ENCODE data around the gene CAPN9.
"Not testable (repeated sequence)": the region's sequence is repeated elsewhere in the genome, so short reads cannot be mapped to it uniquely, and the experiment has no call there.

The CAPN9 gene

DNA sequence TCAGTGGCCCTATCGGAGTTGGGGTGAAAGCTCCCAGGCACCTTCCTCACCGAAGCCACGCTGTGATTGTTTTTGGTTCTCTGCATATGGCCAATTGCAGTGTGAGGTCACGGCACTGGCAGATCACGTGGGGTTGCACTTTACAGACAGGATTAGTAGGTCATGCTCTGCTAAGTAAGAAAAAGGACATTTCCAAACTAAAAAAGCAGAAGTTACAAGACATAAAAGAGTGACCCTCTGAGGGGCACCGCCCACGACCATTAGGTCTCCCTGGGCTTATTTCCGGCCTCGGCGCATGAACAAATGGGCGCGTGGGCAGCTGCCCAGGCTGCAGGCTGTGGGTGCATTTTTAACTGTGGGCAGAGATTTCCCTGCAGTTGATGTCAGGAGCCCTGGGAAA is 2.0 kb downstream of the CAPN9 start:
- DNase-seq: no peak

DNA sequence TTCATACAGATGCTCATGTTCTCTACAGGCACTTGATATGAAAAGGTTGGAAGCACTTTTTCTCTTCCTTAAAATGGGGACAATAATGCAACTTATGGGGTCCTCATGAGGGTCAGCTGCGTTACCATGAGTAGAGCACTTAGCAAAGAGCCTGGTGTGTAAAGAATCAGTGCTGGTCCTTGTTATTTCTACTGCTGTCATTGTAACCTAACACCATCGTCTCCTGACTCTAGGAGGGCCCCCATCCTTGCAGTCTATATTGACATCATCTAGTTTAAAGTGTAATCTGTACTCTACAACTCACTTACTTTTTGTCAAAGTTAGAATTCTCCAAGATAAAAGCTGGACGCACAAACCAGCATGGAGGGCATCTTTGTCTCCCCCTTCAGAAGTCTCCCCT is 2.4 kb downstream of the CAPN9 start:
- DNase-seq: no peak

DNA sequence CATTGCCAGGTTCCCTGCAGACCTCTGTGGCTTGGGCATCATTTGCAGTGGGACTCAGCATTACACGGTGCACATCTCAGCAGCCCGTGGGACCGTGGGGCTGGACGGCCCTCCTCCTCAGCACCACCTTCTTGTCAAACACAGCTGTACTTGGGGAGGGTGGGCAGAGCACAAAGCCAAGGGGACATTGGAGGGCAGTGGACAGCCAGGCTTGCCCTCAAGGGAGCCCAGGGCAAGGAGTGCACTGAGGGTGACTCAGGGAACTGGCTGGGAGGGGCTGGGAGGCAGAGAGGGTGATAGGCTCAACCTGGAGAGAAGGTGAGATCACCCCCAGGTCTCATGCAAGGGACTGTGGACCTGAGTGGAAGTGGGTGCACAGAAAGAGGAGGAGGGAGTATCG is 3.4 kb downstream of the CAPN9 start:
- DNase-seq: no peak

DNA sequence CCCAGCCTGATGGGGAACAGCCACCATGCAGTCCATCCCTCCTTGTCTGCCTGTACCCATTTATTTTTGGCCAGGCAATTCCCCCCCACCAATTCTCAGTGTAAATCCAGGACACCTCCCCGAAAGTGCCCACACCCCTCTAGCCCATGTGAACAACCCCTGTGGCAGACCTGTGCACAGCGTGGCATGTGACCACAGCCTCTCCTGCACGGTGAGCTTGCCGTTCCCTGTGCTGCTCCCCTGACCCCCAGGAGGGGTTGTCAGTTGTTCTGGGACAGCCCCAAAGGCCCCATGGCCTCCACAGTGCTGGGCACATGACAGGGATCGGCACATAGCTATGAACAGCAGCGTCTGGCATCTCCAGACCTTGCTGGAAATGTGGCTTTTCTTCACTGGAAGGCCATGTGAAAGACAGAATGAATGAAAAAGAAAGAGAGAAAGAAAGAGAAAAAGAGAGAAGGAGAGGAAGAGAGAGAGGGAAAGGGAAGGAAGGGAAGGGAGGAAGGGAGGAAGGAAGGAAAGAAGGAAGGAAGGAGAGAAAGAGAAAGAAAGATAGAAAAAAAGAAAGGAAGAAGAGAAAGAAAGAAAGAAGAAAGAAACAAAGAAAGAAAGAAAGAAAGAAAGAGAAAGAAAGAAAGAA is 3.9 kb downstream of the CAPN9 start:
- no peak for DNase-seq

DNA sequence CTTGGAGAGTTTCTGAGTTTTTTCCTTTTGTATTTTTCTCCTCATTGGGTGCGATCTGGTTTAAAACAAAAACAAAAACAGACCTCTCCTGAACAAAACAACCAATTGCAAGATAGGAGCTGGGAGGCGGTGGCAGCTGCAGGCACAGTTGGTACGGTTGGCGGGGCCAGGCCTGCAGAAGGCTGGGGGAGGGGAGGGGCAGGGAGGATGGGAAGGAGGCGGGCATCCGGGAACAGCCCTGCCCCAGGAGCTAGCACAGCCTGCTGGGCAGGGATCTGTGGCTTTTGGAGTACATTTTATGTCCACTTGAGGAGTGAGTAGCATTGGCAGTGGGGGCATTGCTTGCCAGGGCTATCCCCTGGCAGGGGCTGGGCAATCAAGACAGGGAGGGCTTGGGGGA is 5.2 kb downstream of the CAPN9 start:
- peak; percentile 47 for DNase-seq

DNA sequence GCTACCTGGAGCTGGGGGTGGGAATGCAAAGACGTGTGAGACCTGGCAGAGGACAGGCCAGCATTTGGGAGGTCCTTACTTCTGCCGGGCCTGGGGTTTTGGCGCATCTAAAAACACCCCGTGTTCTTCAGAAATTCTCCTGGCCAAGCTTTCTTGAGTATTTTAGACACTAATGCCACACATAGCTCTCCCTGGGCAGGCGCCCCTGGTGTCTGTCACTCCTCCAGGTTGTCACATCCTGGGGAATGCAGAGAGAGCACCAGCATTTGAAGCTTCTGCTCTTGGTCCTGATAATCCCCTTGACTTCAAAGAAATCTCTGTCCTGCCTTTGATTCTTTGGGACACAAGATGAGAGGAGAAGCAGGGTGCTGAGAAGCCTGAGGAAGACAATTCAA is 6.0 kb downstream of the CAPN9 start:
- DNase-seq: no peak

DNA sequence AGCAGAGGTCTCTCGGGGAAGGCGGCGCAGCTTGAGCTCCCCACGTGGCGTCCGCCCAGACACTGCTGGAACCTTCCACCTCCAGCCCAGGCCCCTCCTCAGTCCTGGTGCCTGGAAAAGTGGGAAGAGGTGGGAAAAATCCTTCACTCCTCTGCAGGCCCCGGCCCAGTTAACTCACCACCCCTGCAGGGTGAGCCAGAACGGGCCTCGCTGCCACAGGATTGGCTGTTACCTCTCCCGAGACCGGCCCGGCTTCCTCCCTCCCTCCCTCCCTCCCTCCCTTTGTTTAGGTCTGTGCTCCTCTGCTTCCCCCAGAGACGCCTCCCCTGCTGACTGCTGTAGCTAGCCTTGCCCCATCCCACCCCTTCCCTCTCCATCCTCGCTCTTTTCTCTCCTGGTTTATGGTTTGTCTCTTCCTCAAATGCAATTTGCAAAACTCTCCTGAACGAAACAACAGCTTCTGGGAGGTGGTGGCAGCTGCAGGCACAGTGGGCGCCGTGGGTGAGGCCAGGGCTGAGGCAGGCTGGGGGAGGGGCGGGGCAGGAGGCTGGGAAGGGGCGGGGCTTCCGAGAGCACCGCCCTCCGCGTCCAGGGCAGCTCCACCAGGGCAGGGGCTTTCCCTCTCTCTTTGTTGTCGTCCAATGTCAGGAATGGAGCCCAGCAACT is 6.5 kb downstream of the CAPN9 start:
- DNase-seq: peak; percentile 78

DNA sequence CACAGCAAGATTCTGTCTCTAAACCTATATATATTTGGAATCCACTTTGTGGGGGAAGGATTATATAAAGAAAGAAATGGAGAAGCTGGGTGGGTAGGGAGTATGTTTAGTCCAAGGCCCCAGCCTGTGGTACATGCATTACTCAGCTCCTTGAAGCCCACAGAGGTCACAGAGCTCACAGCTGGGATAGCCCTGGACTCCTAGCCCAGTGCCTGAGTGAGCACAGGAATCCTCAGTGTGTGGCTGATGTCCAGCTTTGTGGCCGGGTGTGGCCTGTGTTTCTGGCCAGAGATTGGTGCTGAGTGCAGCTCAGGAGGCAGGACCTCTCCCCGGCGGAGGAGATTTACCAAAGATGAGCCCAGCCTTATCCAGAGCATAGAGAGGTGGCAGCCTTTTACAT is 7.6 kb downstream of the CAPN9 start:
- no peak for DNase-seq

DNA sequence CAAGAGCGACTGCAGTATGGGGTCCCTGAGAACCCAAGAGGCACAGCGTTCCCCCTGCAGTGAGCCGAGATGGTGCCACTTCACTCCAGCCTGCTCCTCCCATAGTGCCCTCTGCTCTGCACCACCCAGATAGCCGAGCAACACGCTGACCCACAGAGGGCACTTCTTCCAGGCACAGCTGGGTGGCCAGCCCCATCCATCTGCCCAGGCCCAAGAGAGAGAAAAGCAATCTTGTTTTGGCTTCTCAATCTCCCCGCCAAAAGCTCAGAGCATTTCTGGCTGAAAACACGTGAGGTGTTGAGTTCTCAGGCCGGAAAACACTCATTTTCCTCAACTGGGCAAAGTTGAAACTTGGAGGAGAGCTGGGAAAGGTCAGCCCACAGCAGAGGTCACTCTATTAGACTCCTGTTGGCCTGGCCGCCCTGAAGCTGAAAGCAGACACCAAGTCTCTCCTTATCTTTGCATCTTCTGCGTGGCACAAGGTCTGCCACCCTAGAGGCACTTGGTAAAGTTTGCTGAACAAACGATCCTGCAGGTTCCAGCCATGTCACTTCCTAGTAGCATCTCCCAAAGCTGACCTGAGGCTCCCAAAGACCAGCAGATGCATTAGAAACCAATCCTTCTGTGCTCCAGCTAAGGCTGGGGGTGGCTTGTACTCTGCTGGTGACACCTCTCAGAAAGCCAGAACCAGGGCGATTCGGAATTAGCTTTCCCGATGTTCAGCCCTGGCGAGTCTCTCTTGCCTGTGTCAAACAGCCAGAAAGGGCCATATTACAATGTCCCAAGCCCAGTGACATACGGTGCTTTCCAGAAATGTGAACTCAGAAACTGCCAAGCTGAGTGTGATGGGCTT is 10.9 kb downstream of the CAPN9 start:
- no peak for DNase-seq

DNA sequence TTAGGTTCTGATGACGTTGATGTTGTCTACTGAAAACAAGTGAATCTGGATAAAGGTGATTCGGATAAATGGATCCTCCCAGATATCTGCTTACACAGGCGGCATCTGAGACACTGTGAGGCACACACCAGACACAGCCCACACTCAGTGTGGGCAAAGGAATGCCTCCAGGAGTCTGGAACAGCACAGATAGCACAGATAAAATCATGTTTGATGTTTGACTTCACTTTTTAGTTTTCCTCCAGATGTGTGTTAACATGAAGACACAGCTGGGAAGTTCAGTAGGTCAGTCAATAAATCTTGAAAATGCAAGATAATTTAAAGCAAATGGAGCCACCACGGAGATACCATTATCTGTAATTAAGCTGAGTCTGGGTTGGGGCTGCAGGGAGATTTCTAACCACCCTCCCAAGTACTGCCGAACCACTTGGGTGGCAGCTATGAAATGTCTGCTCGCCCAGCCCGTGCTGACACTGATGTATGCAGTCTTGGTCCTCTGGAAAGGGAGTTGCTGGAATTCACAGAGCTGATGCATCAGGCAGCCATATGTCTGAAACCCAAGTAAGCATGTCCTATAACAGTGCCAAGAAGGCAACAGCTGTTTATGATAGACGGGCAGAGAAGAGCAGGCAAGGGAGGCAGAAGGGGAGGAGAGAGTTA is 11.7 kb downstream of the CAPN9 start:
- no peak for DNase-seq

DNA sequence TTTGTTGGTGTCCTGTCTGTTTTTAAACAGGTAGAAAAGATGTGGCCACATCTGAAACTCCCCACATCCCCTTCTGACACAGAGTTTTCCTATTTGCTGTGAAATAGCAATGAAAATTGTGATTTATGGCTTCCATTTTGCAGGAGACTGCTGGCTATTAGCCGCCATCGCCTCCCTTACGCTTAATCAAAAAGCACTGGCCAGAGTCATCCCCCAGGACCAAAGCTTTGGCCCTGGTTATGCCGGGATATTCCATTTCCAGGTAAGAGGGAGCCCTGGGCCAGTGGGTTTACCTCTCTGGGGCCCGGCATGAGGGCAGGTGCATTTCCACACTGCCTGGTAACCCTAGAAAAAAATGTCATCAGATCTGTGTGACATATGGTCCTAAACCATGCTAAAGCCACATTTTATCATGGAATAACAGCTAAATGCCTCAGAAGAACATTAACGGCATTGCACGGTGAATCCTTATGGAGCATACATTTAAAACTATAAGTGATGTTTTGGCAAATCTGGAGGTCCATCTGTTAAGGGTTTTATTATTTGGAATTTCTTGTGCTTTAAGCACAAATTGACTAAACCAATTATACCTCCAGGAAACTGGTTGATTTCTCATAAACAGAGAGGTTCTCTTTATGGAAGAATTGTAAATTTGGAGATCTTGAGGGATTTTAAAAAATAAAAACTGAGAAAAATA is 12.3 kb downstream of the CAPN9 start:
- no peak for DNase-seq

DNA sequence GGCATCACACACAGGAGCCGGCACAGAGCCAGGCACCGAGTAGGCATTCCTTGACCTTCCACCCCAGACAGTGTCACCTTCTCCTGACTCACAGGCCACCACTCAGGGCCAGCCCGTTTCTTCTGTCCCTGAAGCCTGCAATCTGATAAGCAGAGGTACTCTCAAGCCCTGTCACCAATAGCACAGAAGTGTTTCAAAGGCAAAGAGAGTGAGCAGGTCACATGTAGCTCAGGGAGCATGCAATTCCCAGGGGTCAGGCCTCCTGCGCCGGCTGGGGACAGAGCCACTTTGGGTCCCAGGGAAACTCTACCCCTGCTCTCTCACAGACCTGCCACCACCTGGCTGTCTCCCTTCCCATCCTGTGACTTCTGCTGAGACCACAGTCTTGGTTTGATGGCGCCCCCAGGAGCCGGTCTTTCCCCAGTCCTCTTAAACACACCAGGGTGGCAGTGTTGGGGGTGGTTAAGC is 13.2 kb downstream of the CAPN9 start:
- no peak for DNase-seq

DNA sequence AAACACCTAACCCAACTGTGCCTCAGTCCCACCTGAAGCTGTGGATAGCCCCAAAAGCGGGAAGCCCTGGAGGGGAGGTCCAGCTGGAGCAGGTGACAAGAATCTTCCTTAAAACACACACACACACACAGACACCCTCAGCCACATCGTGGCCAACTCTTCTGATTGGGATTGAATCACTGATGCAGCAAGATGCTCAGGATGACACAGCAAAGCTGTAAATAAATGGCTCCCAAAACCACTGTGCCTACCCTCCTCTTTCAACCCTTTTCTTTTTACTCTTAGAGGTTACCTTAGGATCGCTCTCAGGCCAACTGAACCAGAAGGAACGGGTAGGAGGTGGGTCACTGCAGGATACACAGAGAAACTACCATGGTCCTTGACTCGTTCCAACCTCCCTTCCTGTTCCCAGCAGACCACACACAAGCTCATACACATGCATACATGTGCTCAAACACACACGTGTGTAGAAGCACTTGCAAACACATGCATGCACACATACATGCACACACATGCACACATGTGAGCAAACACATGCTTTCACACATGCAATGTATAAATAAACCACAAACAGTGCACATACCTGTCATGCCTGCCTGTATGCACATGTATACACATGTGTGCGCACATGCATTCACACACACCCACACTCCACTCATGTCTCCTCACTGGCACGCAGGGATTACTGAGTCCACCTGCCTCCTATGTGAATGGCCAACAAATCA is 14.4 kb downstream of the CAPN9 start:
- DNase-seq: no peak

DNA sequence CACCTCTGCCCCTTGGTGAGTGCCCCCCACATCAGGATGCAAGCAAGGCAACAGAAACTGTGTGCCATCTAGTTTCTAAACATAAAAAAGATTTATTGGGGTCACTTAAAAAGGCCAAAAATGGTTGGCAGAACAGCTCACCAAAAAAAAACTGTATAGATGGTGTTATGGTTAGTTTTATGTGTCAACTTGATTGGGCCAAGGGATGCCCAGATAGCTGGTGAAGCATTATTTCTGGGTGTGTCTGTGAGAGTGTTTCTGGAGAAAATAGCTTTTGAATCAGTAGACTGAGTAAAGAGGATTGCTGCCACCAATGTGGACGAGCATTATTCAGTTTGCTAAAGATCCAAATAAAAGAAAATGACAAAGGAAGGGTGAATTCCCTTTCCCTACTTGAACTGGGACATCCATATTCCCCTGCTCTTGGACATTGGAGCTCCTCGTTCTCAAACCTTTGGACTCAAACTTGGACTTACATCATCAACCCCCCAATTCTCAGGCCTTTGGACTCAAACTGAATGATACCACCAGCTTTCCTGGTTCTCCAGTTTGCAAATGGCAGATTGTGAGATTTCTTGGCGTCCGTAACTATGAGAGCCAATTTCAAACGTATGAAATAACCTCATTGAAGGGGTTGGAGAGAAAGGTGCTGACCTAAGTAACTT is 16.9 kb downstream of the CAPN9 start:
- no peak for DNase-seq

DNA sequence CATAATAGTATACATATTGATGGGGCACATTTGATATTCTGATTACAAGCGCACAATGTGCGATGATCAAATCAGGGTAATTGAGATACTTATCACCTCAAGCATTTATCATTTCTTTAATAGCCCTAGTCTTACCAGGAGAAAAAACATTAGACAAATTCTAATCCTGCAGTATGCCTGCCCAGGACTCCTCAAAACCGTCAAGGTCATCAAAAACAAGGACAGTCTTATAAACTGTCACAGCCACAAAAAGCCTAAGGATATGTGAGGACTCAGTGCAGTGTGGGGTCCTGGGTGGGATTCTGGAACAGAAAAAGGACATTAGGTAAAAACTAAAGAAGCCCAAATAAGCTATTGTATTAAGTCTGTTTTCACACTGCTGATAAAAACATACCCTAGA is 19.1 kb downstream of the CAPN9 start:
- DNase-seq: no peak

DNA sequence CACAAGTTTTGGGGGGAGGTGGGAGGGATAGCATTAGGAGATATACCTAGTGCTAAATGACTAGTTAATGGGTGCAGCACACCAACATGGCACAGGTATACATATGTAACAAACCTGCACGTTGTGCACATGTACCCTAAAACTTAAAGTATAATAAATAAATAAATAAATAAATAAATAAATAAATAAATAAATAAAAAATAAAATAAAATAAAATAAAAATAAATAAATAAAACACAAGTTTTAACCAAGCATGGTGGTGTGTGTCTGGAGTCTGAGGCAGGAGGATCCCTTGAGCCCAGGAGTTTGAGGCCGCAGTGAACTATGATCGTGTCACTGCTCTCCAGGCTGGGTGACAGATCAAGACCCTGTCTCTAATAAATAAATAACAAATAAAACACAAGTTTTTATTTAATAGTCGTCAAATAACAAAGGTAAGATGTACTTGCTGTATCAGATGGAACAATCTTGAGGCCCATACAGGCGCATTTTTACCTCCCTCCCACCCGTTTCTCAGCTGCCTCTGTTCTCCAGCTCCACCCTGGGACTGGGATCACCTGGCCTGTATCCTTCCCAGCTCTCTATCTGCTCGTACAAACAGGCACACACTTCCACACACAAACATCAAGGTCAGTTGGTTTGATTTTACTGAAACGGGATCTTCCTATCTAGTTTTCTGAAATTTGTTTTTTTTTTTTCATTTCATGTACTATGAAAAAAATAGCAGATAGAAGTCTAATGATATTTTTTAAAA is 20.8 kb downstream of the CAPN9 start:
- DNase-seq: not testable (repeated sequence)

DNA sequence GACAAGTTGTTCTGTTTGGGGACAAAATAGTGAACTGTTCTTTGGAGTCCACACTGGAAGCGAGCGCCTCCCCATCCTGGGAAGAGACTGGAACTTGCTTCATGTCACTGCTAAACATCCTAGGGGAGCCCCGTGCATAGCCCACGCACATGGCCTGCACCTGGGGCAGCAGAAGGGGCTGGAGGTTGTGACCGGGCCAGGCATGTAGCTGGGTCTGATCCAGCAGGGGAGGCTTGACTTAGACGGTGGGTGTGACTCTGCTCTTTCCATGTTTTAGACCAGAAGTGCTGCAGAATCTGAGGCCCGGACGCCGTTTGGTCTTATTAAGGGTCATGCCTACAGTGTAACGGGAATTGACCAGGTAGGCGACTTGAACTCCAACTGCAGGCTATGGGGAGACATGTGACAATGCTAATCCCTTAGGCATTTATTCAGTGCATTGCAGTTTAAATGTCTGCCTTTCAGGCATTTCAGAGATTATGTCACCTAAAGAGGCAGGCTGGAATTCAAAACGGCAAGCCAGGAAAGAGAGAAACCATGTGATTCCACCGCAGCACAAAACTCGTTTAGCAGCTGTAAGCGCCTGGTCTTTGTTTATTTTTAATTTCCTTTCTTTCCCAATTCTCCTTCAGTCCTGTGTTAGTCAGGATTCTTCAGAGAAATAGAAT is 21.8 kb downstream of the CAPN9 start:
- DNase-seq: no peak

DNA sequence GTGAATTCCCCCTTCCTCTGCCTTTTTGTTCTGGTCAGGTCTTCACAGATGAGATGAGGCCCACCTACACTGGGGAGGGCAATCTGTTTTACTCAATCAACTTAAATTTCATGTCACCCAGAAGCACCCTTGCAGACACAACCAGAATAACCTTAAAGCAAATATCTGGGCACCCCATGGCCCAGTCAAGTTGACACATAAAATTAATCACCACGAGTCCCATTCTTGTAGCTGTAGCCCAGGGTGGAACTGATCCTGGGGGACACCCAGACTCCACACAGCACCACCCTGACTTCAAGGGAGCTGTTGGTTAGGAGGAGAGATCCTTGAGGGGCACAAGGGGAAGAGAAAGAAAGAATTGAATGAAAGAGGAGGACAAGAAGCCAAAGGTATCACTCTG is 23.1 kb downstream of the CAPN9 start:
- no peak for DNase-seq

DNA sequence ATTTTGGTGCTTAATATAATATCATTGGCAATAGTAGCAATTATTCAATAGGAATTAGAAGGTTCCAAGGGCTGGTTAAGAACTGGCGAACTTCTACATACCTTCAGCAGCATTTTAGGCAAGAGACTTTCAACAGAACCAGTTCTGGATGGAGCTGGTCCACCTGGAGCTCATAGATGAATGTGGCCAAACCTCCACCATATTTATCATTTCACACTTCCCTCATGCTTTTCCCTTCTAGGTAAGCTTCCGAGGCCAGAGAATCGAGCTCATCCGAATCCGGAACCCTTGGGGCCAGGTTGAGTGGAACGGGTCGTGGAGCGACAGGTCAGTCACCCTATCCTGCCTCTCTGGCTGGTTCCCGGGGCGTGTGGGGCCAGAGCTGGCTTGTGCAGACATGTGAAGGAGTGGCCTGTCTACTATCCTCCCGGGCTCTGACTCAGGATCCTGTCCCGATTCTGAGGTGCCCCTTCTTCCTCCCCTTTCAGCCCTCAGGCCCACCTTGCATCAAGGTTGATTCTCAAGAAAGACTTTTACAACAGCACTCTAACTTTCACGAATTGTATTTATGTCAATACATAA is 24.7 kb downstream of the CAPN9 start:
- DNase-seq: no peak
